Hepatocyte (in vitro differentiated cells): ENCODE data around the gene BHMT2.

Experiments
- EZH2phosphoT487 ChIP-seq: fragments of 200-600 bp; sonication (generic); IDR thresholded peaks from one replicate; pipeline ENCODE4 v1.6.1; 2018; ENCODE audit warnings: antibody characterized with exemption, mild to moderate bottlenecking, low read depth, moderate library complexity; ENCODE audit not compliant: unreplicated experiment, severe bottlenecking
- TF ChIP-seq, protein P1 (sequence below): fragments of 200-600 bp; sonication (generic); IDR thresholded peaks from 2 replicates; pipeline ENCODE4 v1.5.1; 2016; ENCODE audit warnings: antibody characterized with exemption, mild to moderate bottlenecking; ENCODE audit not compliant: poor library complexity

DNA sequence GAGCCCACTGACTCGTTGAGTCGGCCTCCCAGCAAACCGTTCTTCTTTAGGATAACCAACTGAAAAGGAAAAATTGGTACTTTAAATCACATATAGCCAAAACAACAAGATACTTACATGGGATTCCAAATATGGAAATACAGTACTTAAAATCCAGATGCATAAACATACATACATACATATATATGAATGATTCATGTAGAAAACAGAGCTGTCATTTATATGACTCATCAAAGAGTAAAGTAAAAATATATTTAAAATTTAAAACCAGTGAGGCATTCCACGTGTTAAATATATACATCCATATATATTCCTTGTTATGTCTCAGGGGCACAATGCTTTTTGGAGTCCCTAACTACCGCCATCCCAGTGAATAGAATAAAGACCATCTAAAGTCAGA, 36.8 kb upstream of the BHMT2 start:
- TF ChIP-seq, protein P1, sequence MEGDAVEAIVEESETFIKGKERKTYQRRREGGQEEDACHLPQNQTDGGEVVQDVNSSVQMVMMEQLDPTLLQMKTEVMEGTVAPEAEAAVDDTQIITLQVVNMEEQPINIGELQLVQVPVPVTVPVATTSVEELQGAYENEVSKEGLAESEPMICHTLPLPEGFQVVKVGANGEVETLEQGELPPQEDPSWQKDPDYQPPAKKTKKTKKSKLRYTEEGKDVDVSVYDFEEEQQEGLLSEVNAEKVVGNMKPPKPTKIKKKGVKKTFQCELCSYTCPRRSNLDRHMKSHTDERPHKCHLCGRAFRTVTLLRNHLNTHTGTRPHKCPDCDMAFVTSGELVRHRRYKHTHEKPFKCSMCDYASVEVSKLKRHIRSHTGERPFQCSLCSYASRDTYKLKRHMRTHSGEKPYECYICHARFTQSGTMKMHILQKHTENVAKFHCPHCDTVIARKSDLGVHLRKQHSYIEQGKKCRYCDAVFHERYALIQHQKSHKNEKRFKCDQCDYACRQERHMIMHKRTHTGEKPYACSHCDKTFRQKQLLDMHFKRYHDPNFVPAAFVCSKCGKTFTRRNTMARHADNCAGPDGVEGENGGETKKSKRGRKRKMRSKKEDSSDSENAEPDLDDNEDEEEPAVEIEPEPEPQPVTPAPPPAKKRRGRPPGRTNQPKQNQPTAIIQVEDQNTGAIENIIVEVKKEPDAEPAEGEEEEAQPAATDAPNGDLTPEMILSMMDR, result no peak
- no peak for TF ChIP-seq EZH2phosphoT487
